Astrocyte (in vitro differentiated cells and primary cell): ENCODE data around the gene ME3.

Source experiments
- CTCF ChIP-seq: IDR thresholded peaks from 2 replicates; pipeline ENCODE4 v1.5.1; 2011; ENCODE audit warnings: low read depth, mild to moderate bottlenecking, inconsistent platforms, low read length, moderate library complexity; ENCODE audit not compliant: insufficient read depth
- EZH2 ChIP-seq: IDR thresholded peaks from 2 replicates; pipeline ENCODE4 v1.6.1; 2012; ENCODE audit warnings: mild to moderate bottlenecking, low read length, inconsistent platforms; ENCODE audit not compliant: insufficient read depth

DNA sequence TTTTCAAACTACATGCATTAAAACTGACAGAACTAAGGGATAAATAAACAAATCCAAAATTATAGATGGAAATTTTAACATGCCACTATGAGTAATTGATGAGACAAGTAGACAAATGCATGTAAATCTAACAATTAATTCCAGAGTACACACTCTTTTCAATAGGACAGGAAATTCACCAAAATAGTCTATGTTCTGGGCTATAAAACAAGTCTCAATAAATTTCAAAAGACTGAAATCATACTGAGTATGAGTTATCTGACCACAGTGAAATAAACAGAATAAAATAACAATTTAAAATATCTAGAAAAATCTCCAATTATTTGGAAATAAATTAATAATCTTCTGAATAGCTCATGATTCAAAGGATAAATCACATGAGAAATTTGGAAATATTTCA lies 38.5 kb upstream of the ME3 start:
- TF ChIP-seq EZH2 = no peak
- no peak for TF ChIP-seq CTCF
